HepG2 (cell line): ENCODE data around the gene CELSR3. TPM values are rescaled to one million over a fixed set of nuclear protein-coding genes. Genes with fewer than 3 reads are reported as not detected.

ENCODE experiments used
- AKAP8 ChIP-seq: sonication (generic); formaldehyde crosslinking; IDR thresholded peaks from 2 replicates; pipeline ENCODE4 v1.5.1; 2020; ENCODE audit warnings: mild to moderate bottlenecking, missing genetic modification reagents
- BHLHE40 ChIP-seq: IDR thresholded peaks from 2 replicates; pipeline ENCODE4 v1.6.1; 2011; ENCODE audit warnings: low read length, improper control_type of control experiment
- FOXA1 ChIP-seq, 2 experiments: fragments of 450-650 bp in 1 of 2; sonication (generic) in 1 of 2; formaldehyde crosslinking in 1 of 2; IDR thresholded peaks; 2 replicates each; pipeline versions ENCODE4 v1.4.0 to v1.6.1; 2016 to 2020; ENCODE audit warnings: missing genetic modification reagents in 1 of 2
- GABPA ChIP-seq, 2 experiments: IDR thresholded peaks; 2 replicates each; pipeline ENCODE4 v1.6.1; 2011 to 2016; ENCODE audit warnings: low read depth in 2 of 2, low read length in 1 of 2, missing biosample characterization in 1 of 2, missing genetic modification characterization in 1 of 2
- GPBP1L1 ChIP-seq: sonication (generic); formaldehyde crosslinking; IDR thresholded peaks from 2 replicates; pipeline ENCODE4 v1.5.0; 2020; ENCODE audit warnings: mild to moderate bottlenecking, missing genetic modification reagents
- HOXA9 ChIP-seq: sonication (generic); formaldehyde crosslinking; IDR thresholded peaks from 2 replicates; pipeline ENCODE4 v1.8.1; 2022; ENCODE audit warnings: missing genetic modification reagents, mild to moderate bottlenecking, moderate library complexity, borderline replicate concordance
- STAT5B ChIP-seq: sonication (generic); formaldehyde crosslinking; IDR thresholded peaks from 2 replicates; pipeline ENCODE4 v1.4.0; 2020; ENCODE audit warnings: missing genetic modification reagents
- TBL1XR1 ChIP-seq: fragments of 150-350 bp; IDR thresholded peaks from 2 replicates; pipeline ENCODE4 v1.6.1; 2014; ENCODE audit warnings: borderline replicate concordance, low read length; ENCODE audit not compliant: partially characterized antibody
- ZNF510 ChIP-seq: sonication (generic); formaldehyde crosslinking; IDR thresholded peaks from 2 replicates; pipeline ENCODE4 v1.4.0; 2020; ENCODE audit warnings: low read depth, mild to moderate bottlenecking, missing genetic modification reagents
- ZNF512B ChIP-seq: sonication (generic); formaldehyde crosslinking; IDR thresholded peaks from 2 replicates; pipeline ENCODE4 v1.5.1; 2020; ENCODE audit warnings: missing genetic modification reagents, mild to moderate bottlenecking, borderline replicate concordance
- ZNF616 ChIP-seq: sonication (generic); formaldehyde crosslinking; IDR thresholded peaks from 2 replicates; pipeline ENCODE4 v1.5.0; 2020; ENCODE audit warnings: low read depth, mild to moderate bottlenecking, missing genetic modification reagents
- ZNF674 ChIP-seq: sonication (generic); formaldehyde crosslinking; IDR thresholded peaks from 2 replicates; pipeline ENCODE4 v1.5.0; 2020; ENCODE audit warnings: low read depth, mild to moderate bottlenecking, missing genetic modification reagents
- ZNF7 ChIP-seq: IDR thresholded peaks from 2 replicates; pipeline ENCODE4 v1.6.1; 2016; ENCODE audit warnings: missing biosample characterization, missing genetic modification reagents
- ZNF788 ChIP-seq: sonication (generic); formaldehyde crosslinking; IDR thresholded peaks from 2 replicates; pipeline ENCODE4 v1.5.0; 2020; ENCODE audit warnings: mild to moderate bottlenecking, missing genetic modification reagents, borderline replicate concordance
- ZNF83 ChIP-seq: sonication (generic); formaldehyde crosslinking; IDR thresholded peaks from 2 replicates; pipeline ENCODE4 v1.4.0; 2020; ENCODE audit warnings: missing genetic modification reagents, mild to moderate bottlenecking, borderline replicate concordance
- polyA plus RNA-seq, 8 experiments: library from polyadenylated mRNA; depleted of rRNA in 3 of 8; stranded (reverse) in 7 of 8; unstranded in 1 of 8; fragments of >200 nt; fragmentation: Illumina TruSeq in 4 of 8; extraction: Trizol in 4 of 8; gene quantifications; 2 replicates each; pipeline versions ENCODE4 v1.2.1 to v1.2.3, GENCODE V29; 2011 to 2016; ENCODE audit warnings: low read depth in 4 of 8, missing spikeins in 1 of 8, mixed read lengths in 1 of 8; ENCODE audit not compliant: insufficient read depth in 1 of 8
- total RNA-seq, 5 experiments: library from RNA; depleted of rRNA; stranded (reverse); fragments of >200 nt; fragmentation: Illumina TruSeq; extraction: Trizol; gene quantifications; 2 replicates each; pipeline ENCODE4 v1.2.3, GENCODE V29; 2016; ENCODE audit warnings: low read depth in 1 of 5
- TF ChIP-seq, protein P1 (sequence below): sonication (generic); formaldehyde crosslinking; conservative IDR thresholded peaks from 2 replicates; pipeline ENCODE4 v1.8.1; 2023; ENCODE audit warnings: missing genetic modification reagents
- TF ChIP-seq, protein P2 (sequence below): sonication (generic); formaldehyde crosslinking; IDR thresholded peaks from 2 replicates; pipeline ENCODE4 v1.4.0; 2020; ENCODE audit warnings: missing genetic modification reagents, borderline replicate concordance
- TF ChIP-seq, protein P3 (sequence below): sonication (generic); formaldehyde crosslinking; IDR thresholded peaks from 2 replicates; pipeline ENCODE4 v1.4.0; 2020; ENCODE audit warnings: missing genetic modification reagents; ENCODE audit errors: not compliant biosample characterization

Gene CELSR3
- total and polyA plus RNA-seq, 2 of the 13 experiments (the other 11 are each of a cell fraction or from before 2014, with no cell fraction given): 5.4 to 6.7 TPM

DNA sequence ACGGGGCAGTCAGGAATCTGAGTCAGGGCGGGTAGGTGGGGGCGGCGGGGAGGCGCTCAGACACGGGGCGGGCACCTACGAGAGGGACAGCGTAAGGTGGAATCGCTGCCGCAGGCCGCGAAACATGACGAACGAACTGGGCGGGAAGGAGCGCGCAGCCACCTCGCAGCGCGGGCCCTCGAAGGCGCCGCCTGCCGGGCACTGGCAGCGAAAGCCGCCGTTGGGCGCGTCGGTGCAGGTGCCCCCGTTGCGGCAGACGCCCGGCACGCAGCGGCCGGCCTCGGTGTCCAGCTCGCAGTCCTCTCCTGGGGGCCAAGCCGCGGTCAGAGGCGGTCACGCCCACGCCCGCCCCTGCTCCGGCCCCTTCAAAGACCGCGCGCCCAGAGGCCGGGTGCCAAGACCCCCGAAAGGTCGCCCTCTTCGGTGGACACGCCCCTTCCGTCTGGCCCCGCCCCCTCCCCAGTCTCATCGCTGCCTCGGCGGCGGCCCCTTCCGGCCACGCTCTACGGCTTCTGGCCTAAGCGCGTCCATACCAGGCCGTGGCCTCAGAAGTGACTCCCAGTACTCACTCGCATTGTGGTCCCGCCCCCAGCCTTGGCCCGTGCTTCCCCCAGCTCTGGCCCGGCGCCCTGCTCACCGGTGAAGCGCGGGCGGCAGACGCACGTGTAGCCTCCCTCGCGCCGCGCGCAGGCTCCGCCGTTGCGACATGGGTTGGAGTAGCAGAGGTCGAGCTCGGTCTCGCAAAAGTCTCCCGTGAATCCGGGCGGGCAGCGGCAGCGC is 6.4 kb downstream of the CELSR3 start (continued):
- TF ChIP-seq ZNF512B (CRISPR knock-in tag): no peak
- TF ChIP-seq TBL1XR1: no peak
- TF ChIP-seq ZNF83 (CRISPR knock-in tag): no peak
- TF ChIP-seq ZNF510 (CRISPR knock-in tag): no peak
- TF ChIP-seq, protein P1, sequence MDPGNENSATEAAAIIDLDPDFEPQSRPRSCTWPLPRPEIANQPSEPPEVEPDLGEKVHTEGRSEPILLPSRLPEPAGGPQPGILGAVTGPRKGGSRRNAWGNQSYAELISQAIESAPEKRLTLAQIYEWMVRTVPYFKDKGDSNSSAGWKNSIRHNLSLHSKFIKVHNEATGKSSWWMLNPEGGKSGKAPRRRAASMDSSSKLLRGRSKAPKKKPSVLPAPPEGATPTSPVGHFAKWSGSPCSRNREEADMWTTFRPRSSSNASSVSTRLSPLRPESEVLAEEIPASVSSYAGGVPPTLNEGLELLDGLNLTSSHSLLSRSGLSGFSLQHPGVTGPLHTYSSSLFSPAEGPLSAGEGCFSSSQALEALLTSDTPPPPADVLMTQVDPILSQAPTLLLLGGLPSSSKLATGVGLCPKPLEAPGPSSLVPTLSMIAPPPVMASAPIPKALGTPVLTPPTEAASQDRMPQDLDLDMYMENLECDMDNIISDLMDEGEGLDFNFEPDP (CRISPR knock-in tag): no peak
- TF ChIP-seq STAT5B (CRISPR knock-in tag): no peak
- TF ChIP-seq, protein P2, sequence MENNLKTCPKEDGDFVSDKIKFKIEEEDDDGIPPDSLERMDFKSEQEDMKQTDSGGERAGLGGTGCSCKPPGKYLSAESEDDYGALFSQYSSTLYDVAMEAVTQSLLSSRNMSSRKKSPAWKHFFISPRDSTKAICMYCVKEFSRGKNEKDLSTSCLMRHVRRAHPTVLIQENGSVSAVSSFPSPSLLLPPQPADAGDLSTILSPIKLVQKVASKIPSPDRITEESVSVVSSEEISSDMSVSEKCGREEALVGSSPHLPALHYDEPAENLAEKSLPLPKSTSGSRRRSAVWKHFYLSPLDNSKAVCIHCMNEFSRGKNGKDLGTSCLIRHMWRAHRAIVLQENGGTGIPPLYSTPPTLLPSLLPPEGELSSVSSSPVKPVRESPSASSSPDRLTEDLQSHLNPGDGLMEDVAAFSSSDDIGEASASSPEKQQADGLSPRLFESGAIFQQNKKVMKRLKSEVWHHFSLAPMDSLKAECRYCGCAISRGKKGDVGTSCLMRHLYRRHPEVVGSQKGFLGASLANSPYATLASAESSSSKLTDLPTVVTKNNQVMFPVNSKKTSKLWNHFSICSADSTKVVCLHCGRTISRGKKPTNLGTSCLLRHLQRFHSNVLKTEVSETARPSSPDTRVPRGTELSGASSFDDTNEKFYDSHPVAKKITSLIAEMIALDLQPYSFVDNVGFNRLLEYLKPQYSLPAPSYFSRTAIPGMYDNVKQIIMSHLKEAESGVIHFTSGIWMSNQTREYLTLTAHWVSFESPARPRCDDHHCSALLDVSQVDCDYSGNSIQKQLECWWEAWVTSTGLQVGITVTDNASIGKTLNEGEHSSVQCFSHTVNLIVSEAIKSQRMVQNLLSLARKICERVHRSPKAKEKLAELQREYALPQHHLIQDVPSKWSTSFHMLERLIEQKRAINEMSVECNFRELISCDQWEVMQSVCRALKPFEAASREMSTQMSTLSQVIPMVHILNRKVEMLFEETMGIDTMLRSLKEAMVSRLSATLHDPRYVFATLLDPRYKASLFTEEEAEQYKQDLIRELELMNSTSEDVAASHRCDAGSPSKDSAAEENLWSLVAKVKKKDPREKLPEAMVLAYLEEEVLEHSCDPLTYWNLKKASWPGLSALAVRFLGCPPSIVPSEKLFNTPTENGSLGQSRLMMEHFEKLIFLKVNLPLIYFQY (CRISPR knock-in tag): no peak
- TF ChIP-seq ZNF788 (CRISPR knock-in tag): no peak
- no peak for TF ChIP-seq GPBP1L1 (CRISPR knock-in tag)
- no peak for TF ChIP-seq AKAP8 (CRISPR knock-in tag)
- 0 out of 2 replicates have a peak, but pooled peaks have one; percentile 25 for TF ChIP-seq HOXA9 (CRISPR knock-in tag)
- no peak for TF ChIP-seq ZNF674 (CRISPR knock-in tag)
- TF ChIP-seq, protein P3, sequence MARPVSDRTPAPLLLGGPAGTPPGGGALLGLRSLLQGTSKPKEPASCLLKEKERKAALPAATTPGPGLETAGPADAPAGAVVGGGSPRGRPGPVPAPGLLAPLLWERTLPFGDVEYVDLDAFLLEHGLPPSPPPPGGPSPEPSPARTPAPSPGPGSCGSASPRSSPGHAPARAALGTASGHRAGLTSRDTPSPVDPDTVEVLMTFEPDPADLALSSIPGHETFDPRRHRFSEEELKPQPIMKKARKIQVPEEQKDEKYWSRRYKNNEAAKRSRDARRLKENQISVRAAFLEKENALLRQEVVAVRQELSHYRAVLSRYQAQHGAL (CRISPR knock-in tag): no peak
- no peak for TF ChIP-seq ZNF7
- no peak for TF ChIP-seq ZNF616 (CRISPR knock-in tag)
- 0 out of 2 replicates have a peak, but pooled peaks have one; percentile 23 for TF ChIP-seq BHLHE40
- TF ChIP-seq GABPA (IDR thresholded peaks at IDR 0.05; ENCODE audit: low read depth, low read length): no peak
- TF ChIP-seq GABPA (CRISPR knock-in tag; IDR thresholded peaks at IDR 0.05; ENCODE audit: low read depth): no peak
- TF ChIP-seq FOXA1 (IDR thresholded peaks at IDR 0.05): no peak
- TF ChIP-seq FOXA1 (CRISPR knock-in tag; IDR thresholded peaks at IDR 0.05): no peak
